Measurements from ENCODE around the gene CRMP1.

DNA sequence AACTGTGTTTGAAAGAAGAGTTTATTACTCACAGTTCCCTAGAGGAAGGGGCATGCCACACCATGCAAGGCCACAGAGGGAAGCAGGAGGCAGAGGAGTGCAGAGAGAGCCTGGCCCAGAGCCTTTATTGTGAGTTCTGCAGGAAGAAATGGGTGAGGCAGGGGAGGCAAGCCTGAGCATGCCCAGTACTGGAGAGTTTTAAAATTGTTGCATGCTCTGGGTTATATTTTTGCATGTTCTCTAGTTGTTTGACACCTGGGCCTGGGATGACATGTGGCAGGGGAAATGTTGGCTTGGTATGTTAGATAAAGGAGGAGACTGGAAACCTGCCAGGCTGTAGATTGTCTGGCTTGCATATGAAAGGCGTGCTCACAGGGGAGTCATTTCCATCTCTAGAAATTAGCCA lies 19.7 kb upstream of the CRMP1 start:
- TF ChIP-seq, protein P1, sequence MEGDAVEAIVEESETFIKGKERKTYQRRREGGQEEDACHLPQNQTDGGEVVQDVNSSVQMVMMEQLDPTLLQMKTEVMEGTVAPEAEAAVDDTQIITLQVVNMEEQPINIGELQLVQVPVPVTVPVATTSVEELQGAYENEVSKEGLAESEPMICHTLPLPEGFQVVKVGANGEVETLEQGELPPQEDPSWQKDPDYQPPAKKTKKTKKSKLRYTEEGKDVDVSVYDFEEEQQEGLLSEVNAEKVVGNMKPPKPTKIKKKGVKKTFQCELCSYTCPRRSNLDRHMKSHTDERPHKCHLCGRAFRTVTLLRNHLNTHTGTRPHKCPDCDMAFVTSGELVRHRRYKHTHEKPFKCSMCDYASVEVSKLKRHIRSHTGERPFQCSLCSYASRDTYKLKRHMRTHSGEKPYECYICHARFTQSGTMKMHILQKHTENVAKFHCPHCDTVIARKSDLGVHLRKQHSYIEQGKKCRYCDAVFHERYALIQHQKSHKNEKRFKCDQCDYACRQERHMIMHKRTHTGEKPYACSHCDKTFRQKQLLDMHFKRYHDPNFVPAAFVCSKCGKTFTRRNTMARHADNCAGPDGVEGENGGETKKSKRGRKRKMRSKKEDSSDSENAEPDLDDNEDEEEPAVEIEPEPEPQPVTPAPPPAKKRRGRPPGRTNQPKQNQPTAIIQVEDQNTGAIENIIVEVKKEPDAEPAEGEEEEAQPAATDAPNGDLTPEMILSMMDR (conservative IDR thresholded peaks at IDR 0.05): no peak
- no peak for TF ChIP-seq EZH2 (IDR thresholded peaks at IDR 0.05; ENCODE audit: low read depth)

Data from PC-9 (cell line).